PC-9 (cell line): ENCODE measurements around the gene GTF2F2. TPM values are rescaled to one million over a fixed set of nuclear protein-coding genes. Genes with fewer than 3 reads are reported as not detected.

Experiments used
- BruUV-seq: library from RNA; stranded (reverse); fragments of 400-500 nt; replicated peaks from 2 replicates; lab custom pipeline; 2021; lab: Mats Ljungman, UMichigan
- CTCF ChIA-PET: fragments of 300-600 bp; sonication (Branson Sonifier 250); formaldehyde crosslinking; loops from one replicate; lab custom pipeline; 2022; ENCODE audit warnings: antibody characterized with exemption; lab: Charles Lee
- POLR2A ChIA-PET: fragments of 300-600 bp; sonication (Branson Sonifier 250); formaldehyde crosslinking; loops from one replicate; lab custom pipeline; 2022; ENCODE audit warnings: antibody characterized with exemption; ENCODE audit not compliant: unreplicated experiment; lab: Charles Lee
- DNase-seq, 2 experiments: peaks; one replicate each; pipeline versions ENCODE4 v3.0.0 to v3.0.0-alpha.2; 2015 to 2022; ENCODE audit warnings: mixed read lengths in 1 of 2
- H2AFZ ChIP-seq: fragments of 200-600 bp; sonication (generic); 2 replicates; pipeline ENCODE4 v1.8.1; 2017; ENCODE audit warnings: antibody characterized with exemption
- H3F3A ChIP-seq: fragments of 200-600 bp; sonication (generic); 2 replicates; pipeline ENCODE4 v1.8.1; 2017; ENCODE audit warnings: antibody characterized with exemption, mild to moderate bottlenecking, low read depth; ENCODE audit not compliant: insufficient read depth
- H3K27ac ChIP-seq: fragments of 200-600 bp; sonication (generic); 2 replicates; pipeline ENCODE4 v1.6.1; 2016; ENCODE audit warnings: mixed run types
- H3K27me3 ChIP-seq: fragments of 200-600 bp; sonication (generic); 2 replicates; pipeline ENCODE4 v1.6.1; 2016; ENCODE audit warnings: low read depth, mixed run types; ENCODE audit not compliant: insufficient read depth
- H3K36me3 ChIP-seq: fragments of 200-600 bp; sonication (generic); 2 replicates; pipeline ENCODE4 v1.6.1; 2016; ENCODE audit warnings: low read depth, mixed run types
- H3K4me1 ChIP-seq: fragments of 200-600 bp; sonication (generic); replicated peaks from 2 replicates; pipeline ENCODE4 v1.6.1; 2016; ENCODE audit warnings: mixed run types; ENCODE audit not compliant: insufficient read depth
- H3K4me2 ChIP-seq: fragments of 200-600 bp; sonication (generic); 2 replicates; pipeline ENCODE4 v1.6.1; 2017; ENCODE audit warnings: mixed run types
- H3K4me3 ChIP-seq: fragments of 200-600 bp; sonication (generic); 2 replicates; pipeline ENCODE4 v1.6.1; 2016; ENCODE audit warnings: mixed run types
- H3K79me2 ChIP-seq: fragments of 200-600 bp; sonication (generic); 2 replicates; pipeline ENCODE4 v1.6.1; 2017; ENCODE audit warnings: low read depth, mixed run types
- H3K9me2 ChIP-seq: fragments of 200-600 bp; sonication (generic); 2 replicates; pipeline ENCODE4 v1.8.1; 2017; ENCODE audit warnings: mild to moderate bottlenecking; ENCODE audit not compliant: insufficient read depth
- H3K9me3 ChIP-seq: fragments of 200-600 bp; sonication (generic); 2 replicates; pipeline ENCODE4 v1.8.1; 2016; ENCODE audit warnings: low read depth; ENCODE audit not compliant: insufficient read depth
- H4K20me1 ChIP-seq: fragments of 200-600 bp; sonication (generic); 2 replicates; pipeline ENCODE4 v1.8.1; 2017; ENCODE audit not compliant: insufficient read depth
- EZH2 ChIP-seq: fragments of 200-600 bp; sonication (generic); IDR thresholded peaks from 2 replicates; pipeline ENCODE4 v1.8.0; 2017; ENCODE audit warnings: antibody characterized with exemption, low read depth
- intact Hi-C: fragments of 100-400 bp; cut with micrococcal nuclease; formaldehyde crosslinking; loops from one replicate; pipeline ENCODE4 v1.10.0; 2022; ENCODE audit not compliant: unreplicated experiment
- total RNA-seq: library from RNA; stranded (reverse); gene quantifications from 2 replicates; pipeline ENCODE4 v1.2.3, GENCODE V29; 2021
- TF ChIP-seq, protein P1 (sequence below): fragments of 200-600 bp; sonication (generic); conservative IDR thresholded peaks from 2 replicates; pipeline ENCODE4 v1.6.1; 2017; ENCODE audit warnings: mixed run types, antibody characterized with exemption, mild to moderate bottlenecking, moderate library complexity

GTF2F2 gene
- total RNA-seq, 1 experiment from 2014 or later = 28.8 TPM

DNA sequence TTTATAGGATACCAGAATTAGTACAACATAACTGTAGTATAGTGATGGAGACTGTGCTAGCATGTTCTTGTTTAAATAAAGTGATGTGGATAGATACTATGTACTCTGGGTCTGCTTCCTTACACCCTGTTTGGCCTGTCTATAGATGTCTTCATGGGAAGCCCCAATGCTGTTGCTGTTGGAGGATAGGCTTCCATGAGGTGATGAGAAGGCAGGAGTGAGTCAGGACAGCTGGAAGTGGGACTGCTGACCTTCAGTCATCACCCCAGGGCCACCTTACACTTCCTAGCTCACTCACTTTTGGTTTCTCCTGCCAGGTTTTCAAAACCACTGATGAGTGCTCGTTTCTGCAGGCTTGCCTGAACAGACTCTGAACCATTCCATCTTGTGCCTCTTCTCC is 76.3 kb downstream of the GTF2F2 start:
- BruUV-seq = no TSS peak
- TF ChIP-seq, protein P1, sequence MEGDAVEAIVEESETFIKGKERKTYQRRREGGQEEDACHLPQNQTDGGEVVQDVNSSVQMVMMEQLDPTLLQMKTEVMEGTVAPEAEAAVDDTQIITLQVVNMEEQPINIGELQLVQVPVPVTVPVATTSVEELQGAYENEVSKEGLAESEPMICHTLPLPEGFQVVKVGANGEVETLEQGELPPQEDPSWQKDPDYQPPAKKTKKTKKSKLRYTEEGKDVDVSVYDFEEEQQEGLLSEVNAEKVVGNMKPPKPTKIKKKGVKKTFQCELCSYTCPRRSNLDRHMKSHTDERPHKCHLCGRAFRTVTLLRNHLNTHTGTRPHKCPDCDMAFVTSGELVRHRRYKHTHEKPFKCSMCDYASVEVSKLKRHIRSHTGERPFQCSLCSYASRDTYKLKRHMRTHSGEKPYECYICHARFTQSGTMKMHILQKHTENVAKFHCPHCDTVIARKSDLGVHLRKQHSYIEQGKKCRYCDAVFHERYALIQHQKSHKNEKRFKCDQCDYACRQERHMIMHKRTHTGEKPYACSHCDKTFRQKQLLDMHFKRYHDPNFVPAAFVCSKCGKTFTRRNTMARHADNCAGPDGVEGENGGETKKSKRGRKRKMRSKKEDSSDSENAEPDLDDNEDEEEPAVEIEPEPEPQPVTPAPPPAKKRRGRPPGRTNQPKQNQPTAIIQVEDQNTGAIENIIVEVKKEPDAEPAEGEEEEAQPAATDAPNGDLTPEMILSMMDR = no peak
- TF ChIP-seq EZH2 = no peak
- no peaks in the 10 kb centered on the region for H3K27me3 ChIP-seq
- no peak overlapping the region for H3K4me2 ChIP-seq
- peaks cover 14% of the 10 kb centered on the region for H3K79me2 ChIP-seq
- H2AFZ ChIP-seq = no peak overlapping the region
- no peak for DNase-seq
- no peaks in the 10 kb centered on the region for H3K9me3 ChIP-seq
- H4K20me1 ChIP-seq = no peaks in the 10 kb centered on the region
- peaks cover 20% of the 10 kb centered on the region for H3K4me1 ChIP-seq
- CTCF ChIA-PET = no interaction called here
- H3K27ac ChIP-seq = no peak overlapping the region
- no peaks in the 10 kb centered on the region; the same call in 1 of the 2 replicates for H3F3A ChIP-seq
- intact Hi-C loops = no loop called here
- H3K9me2 ChIP-seq = no peaks in the 10 kb centered on the region
- POLR2A ChIA-PET = no interaction called here
- no peak overlapping the region for H3K4me3 ChIP-seq
- H3K36me3 ChIP-seq = peaks cover 12% of the 10 kb centered on the region; the same call in 1 of the 2 replicates

GRCh38 chr13:45198041-45198440 is 77.7 kb downstream of the GTF2F2 start:
- ChIA-PET CTCF (no interaction called here), POLR2A (no interaction called here)
- no peak for DNase-seq
- Histone ChIP-seq H3F3A (no peaks in the 10 kb centered on the region; the same call in 1 of the 2 replicates), H3K4me1 (peaks cover 20% of the 10 kb centered on the region), H3K9me2 (no peaks in the 10 kb centered on the region; the same call in 1 of the 2 replicates), H3K27me3 (no peaks in the 10 kb centered on the region), H3K27ac (no peak overlapping the region), H4K20me1 (no peaks in the 10 kb centered on the region), H3K9me3 (0 out of 2 replicates have a peak, but pooled peaks cover 4% of the 10 kb centered on the region), H3K4me2 (no peak overlapping the region), H3K36me3 (peaks cover 12% of the 10 kb centered on the region; the same call in 1 of the 2 replicates), H3K79me2 (peaks cover 11% of the 10 kb centered on the region), H2AFZ (no peak overlapping the region), H3K4me3 (no peak overlapping the region)
- intact Hi-C loops = no loop called here
- BruUV-seq = no TSS peak
- no peak for TF ChIP-seq EZH2
- TF ChIP-seq, protein P1 = no peak

GRCh38 chr13:45198924-45199323 is 78.6 kb downstream of the GTF2F2 start:
- Histone ChIP-seq H4K20me1 (no peaks in the 10 kb centered on the region), H3K27ac (no peak overlapping the region), H3K4me3 (no peak overlapping the region), H3F3A (no peaks in the 10 kb centered on the region; the same call in 1 of the 2 replicates), H3K27me3 (no peaks in the 10 kb centered on the region), H3K79me2 (peaks cover 11% of the 10 kb centered on the region), H3K4me1 (peaks cover 20% of the 10 kb centered on the region), H3K4me2 (no peak overlapping the region), H2AFZ (no peak overlapping the region), H3K9me3 (0 out of 2 replicates have a peak, but pooled peaks cover 4% of the 10 kb centered on the region), H3K36me3 (peaks cover 12% of the 10 kb centered on the region; the same call in 1 of the 2 replicates), H3K9me2 (no peaks in the 10 kb centered on the region; the same call in 1 of the 2 replicates)
- TF ChIP-seq EZH2 = no peak
- TF ChIP-seq, protein P1 = no peak
- BruUV-seq = no TSS peak
- no peak for DNase-seq
- intact Hi-C loops = no loop called here
- ChIA-PET CTCF (no interaction called here), POLR2A (no interaction called here)
